Measurements from ENCODE around the gene ZNF334.

Gene ZNF334

DNA sequence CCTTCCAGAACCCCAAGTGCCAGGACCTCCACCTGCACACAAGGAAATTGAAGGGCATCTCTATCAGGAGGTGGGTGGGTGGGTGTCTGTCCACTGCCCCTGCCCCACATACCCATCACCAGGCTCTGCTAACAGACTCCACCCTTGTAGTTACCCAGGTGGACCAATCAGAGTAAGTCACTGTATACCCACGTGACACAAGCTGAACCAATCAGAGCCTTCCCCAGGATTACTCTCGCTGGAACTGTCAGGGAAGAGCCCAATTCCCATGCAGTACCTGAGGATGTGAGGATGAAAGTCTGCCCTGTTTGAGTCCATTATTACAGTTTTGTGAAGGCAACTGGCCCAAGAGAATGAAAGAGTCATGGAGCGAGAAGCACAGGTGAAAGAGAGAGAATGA lies 32.9 kb upstream of the ZNF334 start:
- no peak for DNase-seq

DNA sequence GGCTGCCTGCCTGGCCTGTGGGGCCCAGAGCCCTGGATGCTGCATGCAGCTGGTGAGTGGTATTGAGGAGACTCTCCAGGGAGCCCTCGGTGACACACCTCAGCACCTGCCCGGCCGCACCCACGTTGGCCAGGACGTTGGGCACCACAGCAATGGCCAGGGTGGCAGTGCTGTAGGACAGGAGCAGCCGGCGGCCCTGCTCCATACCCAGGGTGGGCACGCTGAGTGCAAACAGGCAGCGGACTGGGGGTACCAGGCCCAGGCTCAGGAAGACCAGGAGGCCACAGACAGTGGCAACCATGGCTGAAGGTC lies 32.4 kb upstream of the ZNF334 start:
- no peak for DNase-seq

DNA sequence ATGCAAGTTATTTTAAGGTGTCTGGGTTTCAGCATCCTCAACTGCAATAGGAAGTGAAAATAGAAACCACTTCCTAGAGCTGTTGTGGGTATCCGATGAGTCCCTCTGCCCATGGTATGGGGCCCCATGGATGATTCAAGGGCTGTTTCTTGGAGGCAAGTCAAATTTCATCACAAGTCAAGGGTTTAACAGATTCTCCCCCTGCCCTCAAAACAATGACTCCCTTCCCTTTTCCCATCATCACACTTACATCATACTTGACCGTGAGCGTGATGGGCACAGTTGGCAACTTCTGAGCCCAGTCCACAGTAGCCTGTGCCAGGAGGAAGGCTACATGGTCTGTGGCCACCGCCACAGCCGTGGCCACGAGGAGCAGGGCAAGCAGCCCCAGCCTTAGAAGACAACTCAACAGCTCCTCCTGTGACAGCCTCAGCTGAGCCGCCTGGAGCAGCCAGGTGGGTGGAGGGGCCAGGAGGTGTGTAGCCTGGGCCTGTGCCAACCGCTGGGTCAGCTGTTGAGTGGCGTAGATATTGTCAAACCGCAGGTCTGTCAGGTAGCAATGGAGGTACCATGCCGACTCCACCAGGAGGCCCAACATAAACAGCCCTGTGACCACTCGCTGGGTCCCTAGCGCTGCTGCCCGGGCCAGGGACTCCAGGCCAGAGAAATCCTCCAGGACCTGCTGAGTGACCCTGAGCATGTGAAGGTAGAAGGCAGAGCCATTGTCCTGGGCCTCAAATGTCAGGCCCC lies 31.9 kb upstream of the ZNF334 start:
- no peak for DNase-seq

DNA sequence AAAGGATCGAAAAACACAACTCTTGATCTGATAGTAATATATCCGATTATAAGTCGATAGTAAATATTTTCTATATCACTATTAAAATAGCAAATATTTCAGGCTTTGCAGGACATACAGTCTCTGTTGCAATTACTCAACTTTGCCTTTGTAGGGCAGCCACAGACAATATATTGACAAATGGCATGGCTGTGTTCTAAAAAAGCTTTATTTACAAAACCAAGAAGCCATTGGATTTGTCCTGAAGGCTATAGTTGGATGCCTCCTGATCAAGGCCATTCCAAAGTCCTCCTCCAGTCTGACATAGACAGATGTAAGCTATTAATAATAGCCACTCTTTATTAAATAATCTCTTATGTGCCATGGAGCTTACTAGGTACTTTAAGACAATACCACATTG lies 31.2 kb upstream of the ZNF334 start:
- DNase-seq: no peak

DNA sequence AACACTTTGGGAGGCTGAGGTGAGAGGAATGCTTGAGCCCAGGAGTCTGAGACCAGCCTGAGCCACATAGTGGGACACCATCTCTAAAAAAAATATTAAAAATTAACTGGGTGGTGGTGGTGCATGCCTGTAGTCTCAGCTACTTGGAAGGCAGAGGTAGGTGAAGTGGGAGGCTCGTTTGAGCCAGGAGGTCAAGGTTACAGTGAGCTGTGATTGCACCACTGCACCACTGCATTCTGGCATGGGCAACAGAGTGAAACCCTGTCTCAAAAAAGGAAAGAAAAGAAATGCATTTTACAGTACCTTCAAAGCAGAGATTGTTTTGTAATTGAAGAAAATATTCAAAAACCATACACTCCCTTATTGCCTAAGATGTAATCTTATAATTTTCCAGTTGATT lies 30.6 kb upstream of the ZNF334 start:
- no peak for DNase-seq

DNA sequence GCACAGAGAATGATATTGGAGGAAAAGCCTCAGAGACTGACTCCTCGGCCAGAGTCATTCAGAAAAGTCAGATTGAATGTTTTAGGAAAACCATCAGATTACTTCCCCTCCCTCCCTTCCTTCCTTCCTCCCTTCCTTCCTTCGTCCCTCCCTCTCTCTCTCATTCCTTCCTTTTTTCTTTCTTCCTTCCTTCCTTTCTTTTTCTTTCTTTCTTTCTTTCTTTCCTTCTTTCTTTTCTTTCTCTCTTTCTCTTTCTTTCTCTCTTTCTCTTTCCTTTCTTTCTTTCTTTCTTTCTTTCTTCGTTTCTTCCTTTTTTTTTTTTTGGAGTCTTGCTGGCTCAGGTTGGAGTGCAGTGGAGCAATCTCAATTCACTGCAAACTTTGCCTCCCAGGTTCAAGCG lies 29.7 kb upstream of the ZNF334 start:
- DNase-seq: no peak

DNA sequence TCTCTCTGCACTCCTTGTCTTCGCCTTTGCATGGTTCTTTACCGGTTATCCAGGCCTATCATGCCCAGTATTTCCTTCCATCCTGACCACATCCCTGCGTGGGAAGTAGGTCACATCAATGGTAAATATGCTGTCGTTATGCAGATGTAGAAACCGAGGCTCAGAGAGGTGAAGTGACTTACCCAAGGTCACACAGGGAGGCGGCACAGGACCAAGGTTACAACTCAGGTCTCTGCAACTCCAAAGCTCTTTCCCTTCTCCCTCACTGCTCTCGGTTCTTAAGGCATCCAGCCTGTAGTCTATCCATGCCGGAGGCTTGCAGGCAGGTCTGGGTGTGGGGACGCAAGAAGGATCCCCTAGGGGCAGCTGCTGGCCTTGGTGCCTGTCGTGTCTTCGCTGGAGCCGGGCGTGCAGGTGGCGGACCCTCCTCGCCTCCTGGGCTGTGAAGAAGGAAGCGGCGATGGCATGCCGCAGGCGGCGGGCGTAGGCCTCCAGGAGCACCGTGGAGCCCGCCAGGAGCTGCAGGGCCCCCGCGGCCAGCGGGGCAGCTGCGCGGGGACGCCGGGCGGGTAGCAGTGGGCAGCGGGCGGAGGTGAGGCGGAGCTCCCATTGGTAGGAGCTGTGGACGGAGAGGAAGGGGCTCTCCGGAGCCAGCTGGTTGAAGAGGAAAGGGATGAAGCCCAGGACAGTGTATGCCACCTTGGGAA lies 28.0 kb upstream of the ZNF334 start:
- no peak for DNase-seq

DNA sequence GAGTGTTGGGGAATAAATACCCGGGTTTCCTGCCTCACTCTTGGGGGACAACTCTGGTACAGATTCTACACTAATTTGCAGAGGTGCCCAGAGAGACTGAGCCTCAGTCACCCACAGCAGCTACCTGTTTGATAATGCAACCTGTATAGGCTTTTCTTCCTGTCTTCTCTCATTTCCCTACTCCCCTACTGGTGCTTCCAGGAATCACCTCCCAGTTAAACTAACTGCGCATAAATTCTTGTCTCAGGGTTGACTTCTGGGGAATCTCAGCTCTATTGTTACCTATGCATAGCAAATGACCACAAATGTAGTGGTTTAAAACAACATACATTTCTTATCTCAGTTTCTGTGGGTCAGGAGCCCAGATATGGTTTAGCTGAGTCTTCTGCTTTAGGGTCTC lies 25.8 kb upstream of the ZNF334 start:
- DNase-seq: no peak

DNA sequence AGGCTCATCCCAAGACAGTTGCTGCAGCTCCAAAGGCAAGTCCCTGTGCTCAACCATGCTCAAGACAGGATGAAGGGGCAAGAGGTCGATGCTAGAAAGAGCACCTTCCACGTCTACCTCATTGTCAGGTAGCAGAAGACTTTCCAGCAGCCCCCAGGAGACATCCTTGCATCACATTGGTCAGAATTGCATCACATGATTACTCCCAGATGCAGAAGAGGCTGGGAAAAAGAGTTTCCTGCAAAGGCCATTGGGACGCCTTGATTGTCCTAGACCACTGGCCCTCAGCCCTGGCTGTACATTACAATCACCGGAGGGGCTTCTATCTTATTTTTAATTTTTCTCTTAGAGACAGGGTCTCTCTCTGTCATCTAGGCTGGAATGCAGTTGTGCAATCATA lies 17.3 kb upstream of the ZNF334 start:
- no peak for DNase-seq

DNA sequence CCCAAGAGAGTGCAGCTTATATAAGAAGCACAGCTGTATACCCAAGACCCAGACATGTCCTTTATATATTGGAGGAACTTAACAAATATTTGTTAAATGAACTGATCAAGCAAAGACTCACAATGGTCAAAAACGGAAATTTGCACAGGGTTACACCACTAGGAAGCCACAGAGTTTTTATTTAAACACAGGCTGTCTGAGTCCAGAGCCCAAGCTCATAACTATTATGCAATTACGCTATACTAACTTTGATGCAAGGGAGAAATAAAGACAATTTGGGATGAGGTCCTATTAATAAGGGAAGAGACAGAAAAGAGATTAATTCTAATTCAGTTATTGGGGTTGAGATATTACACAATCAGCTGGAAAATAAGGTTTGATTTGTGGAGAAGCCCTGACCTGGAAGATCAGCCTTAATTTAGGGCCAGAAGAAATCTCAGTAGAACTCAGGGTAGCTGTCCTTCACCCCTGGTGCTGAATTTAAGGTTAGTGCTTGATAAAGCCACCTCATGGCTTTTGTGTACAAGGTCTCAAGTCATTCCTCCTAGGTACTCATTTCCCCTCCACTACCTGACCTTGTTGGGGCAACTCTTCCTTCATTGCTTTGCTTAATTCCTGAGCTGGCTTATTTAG lies 10.5 kb upstream of the ZNF334 start:
- DNase-seq: no peak

DNA sequence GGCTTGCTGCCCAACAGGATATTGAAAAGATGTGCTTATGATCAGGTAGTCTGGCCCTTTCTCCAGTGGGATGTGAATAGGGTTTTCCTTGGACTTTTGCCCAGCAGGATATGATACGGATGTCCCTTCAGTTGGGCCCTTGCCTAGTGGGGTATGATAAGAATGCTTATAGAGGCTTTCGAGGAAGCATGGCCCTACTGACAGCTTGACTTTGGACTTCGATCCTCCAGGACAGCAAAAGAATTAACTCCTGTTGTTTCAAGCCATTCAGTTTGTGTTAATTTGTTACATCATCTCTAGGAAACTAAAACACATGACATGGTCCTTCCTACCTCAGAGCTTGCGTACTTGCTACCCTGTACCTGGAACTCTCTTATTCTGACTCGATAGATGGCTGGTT lies 9.7 kb upstream of the ZNF334 start:
- DNase-seq: no peak

DNA sequence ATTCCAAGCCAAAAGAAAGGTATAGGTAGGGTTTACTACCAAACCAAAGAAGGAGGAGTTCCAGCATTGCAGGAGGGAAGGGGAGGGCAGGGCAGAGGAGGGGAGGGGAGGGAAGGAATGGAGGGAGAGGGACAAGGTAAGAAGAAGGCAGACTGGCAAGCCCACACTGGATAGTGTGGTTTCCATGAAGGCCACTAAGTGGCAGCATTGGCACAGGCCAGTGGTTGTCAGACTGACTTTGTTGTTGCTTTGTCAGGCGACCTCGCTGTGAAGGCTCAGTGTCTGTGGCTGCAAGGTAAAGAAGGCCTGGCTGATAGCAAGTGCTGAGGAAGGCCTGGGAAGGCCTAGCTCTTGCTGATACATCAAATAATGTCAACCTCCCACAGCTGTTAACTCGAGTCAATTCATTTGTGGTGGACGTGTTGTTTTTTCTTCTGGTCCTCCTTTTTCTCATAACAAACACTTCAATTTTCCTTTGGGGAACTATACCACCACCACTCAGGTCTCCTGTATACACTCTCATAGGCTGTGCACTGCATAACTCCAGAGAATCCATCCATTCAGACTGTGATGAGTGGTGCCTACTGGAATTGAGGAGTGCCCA lies 7.7 kb upstream of the ZNF334 start:
- DNase-seq: peak; percentile 10

DNA sequence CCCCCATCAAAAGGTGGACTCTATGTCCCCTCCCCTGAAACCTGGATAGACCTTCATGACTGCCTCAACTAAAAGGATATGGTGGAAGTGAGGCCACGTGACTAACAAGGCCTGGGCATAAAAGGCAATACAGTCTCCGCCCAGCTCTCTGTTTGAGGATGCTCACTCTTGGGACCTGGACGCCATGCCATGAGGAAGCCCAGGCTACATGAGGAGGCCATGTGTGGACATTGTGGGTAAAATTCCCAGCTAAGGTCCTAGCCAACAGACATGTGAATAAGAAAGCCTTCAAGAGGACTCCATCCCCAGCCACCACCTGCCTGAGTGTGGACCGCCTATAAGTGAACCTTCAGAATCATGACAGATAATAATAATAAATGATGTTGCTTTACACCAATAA lies 7.2 kb upstream of the ZNF334 start:
- no peak for DNase-seq

DNA sequence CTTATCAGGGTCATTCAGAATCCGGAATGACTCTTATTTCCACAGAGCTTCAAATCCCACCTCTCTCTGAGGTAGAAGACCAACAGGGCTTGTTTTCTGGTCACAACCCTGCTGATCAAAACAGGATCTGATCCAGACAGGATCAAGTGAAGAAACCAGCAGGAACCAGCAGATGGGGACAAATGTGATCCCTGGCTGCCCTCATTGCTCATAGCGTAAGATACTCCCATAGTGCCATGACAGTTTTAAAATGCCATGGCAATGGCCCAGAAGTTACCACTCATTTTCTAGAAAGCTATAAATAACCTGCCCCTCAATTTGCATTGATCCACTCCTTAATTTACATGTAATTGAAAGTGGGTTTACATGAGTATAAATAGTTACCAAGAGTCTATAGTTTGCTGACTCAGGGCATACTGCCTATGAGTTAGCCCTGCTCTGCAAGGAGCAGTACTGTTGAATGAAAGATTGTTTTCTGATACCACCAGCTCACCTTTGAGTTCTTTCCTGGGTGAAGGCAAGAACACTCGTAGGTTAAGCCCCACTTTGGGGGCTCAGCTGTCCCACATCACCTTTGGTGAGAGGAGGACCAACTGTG lies 6.2 kb upstream of the ZNF334 start:
- DNase-seq: no peak

DNA sequence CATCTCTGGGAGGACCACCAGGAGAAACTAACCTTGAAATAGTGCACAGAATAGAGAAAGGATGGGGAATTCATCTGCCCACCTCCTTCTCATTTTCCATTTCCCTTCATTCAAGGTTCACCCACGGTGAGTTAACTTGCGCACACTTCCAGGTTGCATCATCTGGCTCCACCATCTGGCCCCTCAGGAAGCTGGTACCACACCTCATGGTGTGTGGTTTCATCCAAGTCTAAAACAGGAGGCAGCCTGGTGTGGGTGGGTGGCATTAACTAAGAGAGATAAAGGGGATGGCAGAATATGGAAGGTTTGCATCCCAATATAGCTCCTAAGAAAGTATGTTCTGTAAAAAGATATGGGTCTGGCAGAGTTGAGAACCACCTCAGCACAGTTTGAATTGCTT lies 3.8 kb downstream of the ZNF334 start:
- no peak for DNase-seq

DNA sequence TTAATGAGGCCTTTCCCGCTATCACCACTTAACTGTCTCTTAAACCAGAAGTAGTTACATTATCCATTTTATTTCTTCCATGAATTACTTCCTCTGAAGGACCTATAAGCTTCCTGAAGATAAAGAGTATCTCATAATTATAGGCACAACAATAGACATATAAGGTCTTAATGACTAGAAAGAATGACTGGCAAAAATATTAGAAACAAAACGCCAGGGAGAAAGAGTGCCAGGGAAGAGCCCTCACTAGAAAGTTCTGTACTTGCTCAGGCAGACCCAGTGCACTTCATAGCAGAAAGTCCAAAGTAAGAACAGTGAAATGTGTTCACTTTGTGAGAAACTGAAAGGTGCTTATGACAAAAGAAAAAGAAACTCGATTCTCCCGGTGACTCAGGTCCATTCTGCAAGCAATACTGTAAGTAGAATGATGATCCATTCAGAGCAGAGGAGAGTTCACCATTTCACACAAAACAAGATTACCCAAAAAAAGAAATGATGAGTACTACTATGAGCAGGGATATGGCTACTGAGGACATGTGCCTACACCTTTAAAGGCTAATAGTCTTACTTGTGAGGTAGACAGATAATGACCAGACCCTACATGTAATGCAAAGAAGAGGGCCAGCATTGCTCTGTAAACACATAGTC lies 5.5 kb downstream of the ZNF334 start:
- DNase-seq: no peak

DNA sequence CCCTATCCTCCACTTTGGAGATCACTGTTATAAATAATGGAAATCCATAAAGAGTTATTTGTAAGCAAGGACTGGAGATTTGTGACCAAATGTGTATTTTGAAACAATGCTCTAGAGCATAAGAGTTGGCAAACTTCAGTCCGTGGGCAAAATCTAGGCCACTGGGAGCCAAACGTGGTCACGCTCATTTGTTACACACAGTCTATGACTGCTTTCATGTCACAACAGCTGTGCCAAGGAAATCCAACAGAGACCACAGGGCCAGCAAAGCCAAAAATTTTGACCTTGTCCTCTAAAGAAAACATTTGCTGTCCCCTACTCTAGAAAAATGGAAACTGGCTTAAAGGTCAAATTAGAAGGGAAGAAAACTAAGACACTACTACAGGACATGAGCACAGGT lies 7.9 kb downstream of the ZNF334 start:
- no peak for DNase-seq

DNA sequence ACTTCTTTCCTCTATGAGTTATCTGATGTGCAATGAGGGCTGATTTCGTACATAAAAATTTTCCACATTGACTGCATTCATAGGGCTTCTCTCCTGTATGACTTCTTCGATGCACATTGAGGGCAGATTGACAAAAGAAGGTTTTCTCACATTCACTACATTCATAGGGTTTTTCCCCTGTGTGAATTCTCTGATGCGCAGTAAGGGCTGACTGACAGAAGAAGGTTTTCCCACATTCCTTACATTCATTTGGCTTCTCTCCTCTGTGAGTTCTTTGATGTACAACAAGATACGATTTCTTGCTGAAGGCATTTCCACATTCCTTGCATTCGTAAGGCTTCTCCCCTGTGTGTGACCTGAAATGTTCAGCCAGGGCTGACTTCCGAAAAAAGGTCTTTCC lies 11.4 kb downstream of the ZNF334 start:
- no peak for DNase-seq

DNA sequence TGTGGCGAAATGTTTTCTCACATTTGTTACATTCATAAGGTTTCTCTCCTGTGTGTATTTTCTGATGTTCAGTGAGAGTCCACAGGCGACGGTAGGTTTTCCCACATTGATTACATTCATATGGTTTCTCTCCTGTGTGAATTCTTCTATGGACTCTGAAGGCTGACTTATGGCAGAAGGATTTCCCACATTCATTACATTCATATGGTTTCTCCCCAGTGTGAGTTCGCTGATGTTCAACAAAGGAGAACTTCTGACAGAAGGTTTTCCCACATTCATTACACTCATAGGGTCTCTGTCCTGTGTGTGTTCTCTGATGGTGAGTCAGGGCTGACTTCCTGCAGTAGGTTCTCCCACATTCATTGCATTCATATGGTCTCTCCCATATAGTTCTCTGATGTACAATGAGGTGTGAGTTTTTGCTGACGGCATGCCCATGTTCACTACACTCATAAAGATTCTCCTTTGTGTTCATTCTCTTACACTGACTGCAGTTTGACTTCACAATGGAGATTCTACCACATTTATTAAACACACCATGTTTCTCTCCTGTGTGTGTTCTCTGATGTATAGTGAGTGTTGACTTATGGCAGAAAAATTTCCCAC lies 11.9 kb downstream of the ZNF334 start:
- no peak for DNase-seq

DNA sequence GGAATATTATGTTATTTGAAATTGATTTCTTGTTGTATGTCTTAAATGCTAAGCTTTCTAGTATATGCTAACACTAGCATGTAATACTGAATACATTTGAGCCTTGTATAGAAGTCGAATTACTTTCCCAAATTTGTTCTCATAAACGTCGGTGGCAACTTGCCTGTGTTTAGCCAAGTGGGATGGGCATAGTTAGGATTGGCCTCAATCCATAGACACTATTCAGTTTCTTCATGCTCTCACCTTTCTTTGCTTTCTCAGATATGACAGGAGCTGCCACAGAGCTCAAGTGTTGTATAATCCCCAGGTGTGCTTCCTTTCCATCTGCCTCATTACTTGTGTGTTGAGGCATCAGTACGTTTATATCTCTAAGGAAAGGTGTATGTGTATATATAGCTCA lies 19.3 kb downstream of the ZNF334 start:
- DNase-seq: no peak

DNA sequence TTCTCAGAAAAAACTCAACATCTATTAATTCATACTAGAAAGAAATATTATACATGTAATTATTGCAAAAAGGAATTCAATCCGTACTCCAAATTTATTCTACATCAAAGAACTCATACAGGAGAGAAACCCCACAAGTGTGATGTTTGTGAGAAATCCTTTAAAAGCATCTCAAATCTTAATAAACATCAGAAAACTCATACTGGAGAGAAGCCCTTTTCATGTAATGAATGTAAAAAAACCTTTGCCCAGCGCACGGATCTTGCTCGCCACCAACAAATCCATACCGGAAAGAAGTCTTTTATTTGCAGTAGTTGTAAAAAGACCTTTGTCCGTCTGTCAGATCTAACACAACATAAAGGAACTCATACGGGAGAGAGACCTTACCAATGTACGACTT lies 22.0 kb downstream of the ZNF334 start:
- no peak for DNase-seq

DNA sequence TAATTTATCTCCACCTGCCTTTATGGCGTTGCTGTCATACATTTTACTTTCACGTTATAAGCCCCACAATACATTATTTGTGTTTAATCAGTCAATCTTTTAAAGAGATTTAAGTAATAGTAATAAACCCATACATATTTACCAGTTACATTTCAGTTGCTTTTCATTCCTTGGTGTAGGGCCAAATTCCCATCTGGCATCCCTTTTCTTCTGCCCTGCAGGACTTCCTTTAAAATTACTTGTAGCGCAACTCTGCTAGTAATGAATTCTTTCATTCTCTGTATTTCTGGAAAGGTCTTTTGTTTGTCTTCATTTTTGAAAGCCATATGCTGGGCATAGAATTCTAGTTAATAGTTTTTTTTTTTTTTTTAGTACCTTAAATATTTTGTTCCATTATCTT lies 24.9 kb downstream of the ZNF334 start:
- DNase-seq: no peak
